Loucy (cell line): ENCODE data around the gene C9.
A peak's percentile ranks its signal among the peaks of the same experiment; 100 is the strongest.

Experiments
- H2AFZ ChIP-seq: fragments of 200-600 bp; sonication (generic); 2 replicates; pipeline ENCODE4 v1.6.0; 2016; ENCODE audit warnings: antibody characterized with exemption, mild to moderate bottlenecking, low read length, moderate library complexity
- H3F3A ChIP-seq: fragments of 200-600 bp; 2 replicates; pipeline ENCODE4 v1.6.0; 2016; ENCODE audit warnings: antibody characterized with exemption, low read depth, mild to moderate bottlenecking
- H3K27me3 ChIP-seq: fragments of 200-600 bp; sonication (generic); 2 replicates; pipeline ENCODE4 v1.6.1; 2014; ENCODE audit warnings: low read length, mild to moderate bottlenecking; ENCODE audit not compliant: insufficient read depth, poor library complexity, severe bottlenecking
- H3K36me3 ChIP-seq: fragments of 200-600 bp; sonication (generic); 2 replicates; pipeline ENCODE4 v1.6.1; 2016; ENCODE audit warnings: low read length; ENCODE audit not compliant: insufficient read depth
- H3K4me1 ChIP-seq: fragments of 200-600 bp; sonication (generic); 2 replicates; pipeline ENCODE4 v1.5.1; 2014; ENCODE audit warnings: low read length, mild to moderate bottlenecking; ENCODE audit not compliant: insufficient read depth, poor library complexity, severe bottlenecking
- H3K4me2 ChIP-seq: fragments of 200-600 bp; sonication (generic); 2 replicates; pipeline ENCODE4 v1.6.0; 2014; ENCODE audit warnings: antibody characterized with exemption, low read length, low read depth, mild to moderate bottlenecking; ENCODE audit not compliant: poor library complexity, severe bottlenecking
- H3K4me3 ChIP-seq: fragments of 200-600 bp; sonication (generic); 2 replicates; pipeline ENCODE4 v1.5.1; 2014; ENCODE audit warnings: low read length, mild to moderate bottlenecking, mixed read lengths; ENCODE audit not compliant: poor library complexity, severe bottlenecking
- H3K79me2 ChIP-seq: fragments of 200-600 bp; sonication (generic); 2 replicates; pipeline ENCODE4 v1.6.1; 2014; ENCODE audit warnings: low read length; ENCODE audit not compliant: insufficient read depth
- H3K9ac ChIP-seq: fragments of 200-600 bp; sonication (generic); 2 replicates; pipeline ENCODE4 v1.6.0; 2014; ENCODE audit warnings: mild to moderate bottlenecking, low read depth, low read length, moderate library complexity; ENCODE audit not compliant: poor library complexity, severe bottlenecking
- H3K9me2 ChIP-seq: fragments of 200-600 bp; sonication (generic); replicated peaks from 2 replicates; pipeline ENCODE4 v1.6.1; 2016; ENCODE audit warnings: low read depth, low read length, mixed read lengths
- H3K9me3 ChIP-seq: fragments of 200-600 bp; sonication (generic); 2 replicates; pipeline ENCODE4 v1.6.1; 2014; ENCODE audit warnings: mild to moderate bottlenecking, antibody characterized with exemption, low read length, low read depth; ENCODE audit not compliant: insufficient read depth
- H4K20me1 ChIP-seq: fragments of 200-600 bp; sonication (generic); 2 replicates; pipeline ENCODE4 v1.6.0; 2014; ENCODE audit warnings: antibody characterized with exemption, low read length, mild to moderate bottlenecking; ENCODE audit not compliant: insufficient read depth, poor library complexity, severe bottlenecking
- EZH2phosphoT487 ChIP-seq: fragments of 200-600 bp; IDR thresholded peaks from 2 replicates; pipeline ENCODE4 v1.6.1; 2018; ENCODE audit warnings: antibody characterized with exemption, mild to moderate bottlenecking, moderate library complexity, borderline replicate concordance
- TF ChIP-seq, protein P1 (sequence below): fragments of 200-600 bp; sonication (generic); conservative IDR thresholded peaks from 2 replicates; pipeline ENCODE4 v1.5.1; 2014; ENCODE audit warnings: mild to moderate bottlenecking, antibody characterized with exemption, low read length

The C9 gene

DNA sequence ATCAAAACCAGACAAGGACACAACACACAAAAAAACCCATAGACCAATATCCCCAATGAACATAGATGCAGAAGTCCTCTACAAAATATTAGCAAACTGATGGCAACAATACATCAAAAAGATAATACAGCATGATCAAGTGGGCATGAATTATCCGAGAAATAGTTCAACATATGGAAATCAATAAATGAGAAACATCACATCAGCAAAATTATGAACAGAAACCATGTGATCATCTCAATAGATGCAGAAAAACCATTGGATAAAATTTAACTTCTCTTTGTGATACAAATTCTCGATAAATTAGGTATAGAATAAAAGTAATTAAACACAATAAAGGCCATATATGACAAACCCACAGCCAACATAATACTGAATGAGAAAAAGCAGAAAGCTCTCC, 69.6 kb downstream of the C9 start:
- Histone ChIP-seq H3K4me3 (no peak overlapping the region), H3K4me2 (no peak overlapping the region), H3K27me3 (no peaks in the 10 kb centered on the region), H4K20me1 (no peaks in the 10 kb centered on the region), H3K9me2 (no peaks in the 10 kb centered on the region), H2AFZ (no peak overlapping the region), H3K36me3 (no peaks in the 10 kb centered on the region), H3F3A (no peaks in the 10 kb centered on the region), H3K4me1 (no peaks in the 10 kb centered on the region), H3K9ac (no peak overlapping the region), H3K79me2 (no peaks in the 10 kb centered on the region), H3K9me3 (peaks cover 11% of the 10 kb centered on the region)
- TF ChIP-seq EZH2phosphoT487 = no peak
- TF ChIP-seq, protein P1, sequence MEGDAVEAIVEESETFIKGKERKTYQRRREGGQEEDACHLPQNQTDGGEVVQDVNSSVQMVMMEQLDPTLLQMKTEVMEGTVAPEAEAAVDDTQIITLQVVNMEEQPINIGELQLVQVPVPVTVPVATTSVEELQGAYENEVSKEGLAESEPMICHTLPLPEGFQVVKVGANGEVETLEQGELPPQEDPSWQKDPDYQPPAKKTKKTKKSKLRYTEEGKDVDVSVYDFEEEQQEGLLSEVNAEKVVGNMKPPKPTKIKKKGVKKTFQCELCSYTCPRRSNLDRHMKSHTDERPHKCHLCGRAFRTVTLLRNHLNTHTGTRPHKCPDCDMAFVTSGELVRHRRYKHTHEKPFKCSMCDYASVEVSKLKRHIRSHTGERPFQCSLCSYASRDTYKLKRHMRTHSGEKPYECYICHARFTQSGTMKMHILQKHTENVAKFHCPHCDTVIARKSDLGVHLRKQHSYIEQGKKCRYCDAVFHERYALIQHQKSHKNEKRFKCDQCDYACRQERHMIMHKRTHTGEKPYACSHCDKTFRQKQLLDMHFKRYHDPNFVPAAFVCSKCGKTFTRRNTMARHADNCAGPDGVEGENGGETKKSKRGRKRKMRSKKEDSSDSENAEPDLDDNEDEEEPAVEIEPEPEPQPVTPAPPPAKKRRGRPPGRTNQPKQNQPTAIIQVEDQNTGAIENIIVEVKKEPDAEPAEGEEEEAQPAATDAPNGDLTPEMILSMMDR = no peak

DNA sequence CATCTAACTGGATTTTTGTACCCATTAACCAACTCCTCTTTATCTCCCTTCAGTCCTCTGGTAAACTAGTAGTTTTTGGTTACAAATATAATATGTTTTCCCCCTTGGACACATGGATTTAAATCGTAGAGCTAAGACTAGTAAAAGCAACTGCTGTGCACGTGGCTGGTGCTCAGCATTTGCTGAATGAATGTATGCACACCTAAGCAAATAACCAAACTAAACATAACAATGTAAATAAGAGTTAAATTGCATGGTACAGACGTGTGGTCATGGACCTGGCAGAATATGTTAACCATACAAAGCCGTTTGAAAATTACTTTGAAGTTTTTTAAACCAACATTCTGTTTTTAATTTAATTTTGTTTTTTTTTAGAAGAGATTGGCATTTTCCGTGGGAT, 79.7 kb downstream of the C9 start:
- TF ChIP-seq EZH2phosphoT487 = no peak
- TF ChIP-seq, protein P1 = no peak
- no peaks in the 10 kb centered on the region for H3K79me2 ChIP-seq
- no peak overlapping the region for H3K4me2 ChIP-seq
- H3F3A ChIP-seq = no peaks in the 10 kb centered on the region
- H3K4me3 ChIP-seq = no peak overlapping the region
- H3K36me3 ChIP-seq = no peaks in the 10 kb centered on the region
- no peaks in the 10 kb centered on the region for H3K9me3 ChIP-seq
- H3K27me3 ChIP-seq = no peaks in the 10 kb centered on the region
- H3K4me1 ChIP-seq = no peaks in the 10 kb centered on the region
- H2AFZ ChIP-seq = 0 out of 2 replicates have a peak overlapping the region, but pooled peaks have one; percentile 38
- no peaks in the 10 kb centered on the region for H3K9me2 ChIP-seq
- H4K20me1 ChIP-seq = no peaks in the 10 kb centered on the region
- H3K9ac ChIP-seq = no peak overlapping the region

DNA sequence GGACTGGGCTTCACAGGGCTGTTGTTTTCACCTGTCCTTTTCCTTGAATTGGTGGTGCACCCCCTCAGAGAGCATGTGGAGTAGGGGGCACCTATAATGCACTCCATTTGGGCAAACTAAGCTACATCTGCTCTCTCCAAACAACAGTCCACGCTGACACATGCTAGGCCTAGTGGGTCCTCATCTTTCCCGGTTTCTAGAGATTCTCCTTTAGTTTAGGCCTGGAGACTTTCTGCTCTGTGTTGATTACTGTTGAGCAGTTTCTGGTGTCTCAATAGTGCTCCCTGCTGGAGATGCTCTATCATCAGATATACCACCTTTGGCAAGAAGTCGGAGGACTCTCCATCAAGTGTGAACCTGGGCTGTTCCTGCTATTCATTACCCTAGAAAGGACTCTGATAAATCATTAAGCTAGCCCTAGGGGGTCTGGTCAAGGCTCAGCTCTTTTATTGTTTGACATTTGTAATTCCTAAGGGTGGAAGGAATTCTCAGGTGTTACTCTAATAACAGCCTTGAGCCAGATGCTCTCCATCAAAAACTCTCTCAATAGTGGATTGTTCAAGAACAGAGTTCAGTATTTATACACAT, 81.0 kb downstream of the C9 start:
- no peaks in the 10 kb centered on the region for H4K20me1 ChIP-seq
- TF ChIP-seq, protein P1 = peak; percentile 86
- no peak for TF ChIP-seq EZH2phosphoT487
- H3K9ac ChIP-seq = no peak overlapping the region
- no peaks in the 10 kb centered on the region for H3F3A ChIP-seq
- no peaks in the 10 kb centered on the region for H3K36me3 ChIP-seq
- H3K4me2 ChIP-seq = no peak overlapping the region
- no peaks in the 10 kb centered on the region for H3K9me2 ChIP-seq
- no peaks in the 10 kb centered on the region for H3K79me2 ChIP-seq
- peak overlapping the region; percentile 32 for H2AFZ ChIP-seq
- H3K4me1 ChIP-seq = no peaks in the 10 kb centered on the region
- H3K9me3 ChIP-seq = no peaks in the 10 kb centered on the region
- no peaks in the 10 kb centered on the region for H3K27me3 ChIP-seq
- no peak overlapping the region for H3K4me3 ChIP-seq
